ENCODE data around the gene INCA1.

DNA sequence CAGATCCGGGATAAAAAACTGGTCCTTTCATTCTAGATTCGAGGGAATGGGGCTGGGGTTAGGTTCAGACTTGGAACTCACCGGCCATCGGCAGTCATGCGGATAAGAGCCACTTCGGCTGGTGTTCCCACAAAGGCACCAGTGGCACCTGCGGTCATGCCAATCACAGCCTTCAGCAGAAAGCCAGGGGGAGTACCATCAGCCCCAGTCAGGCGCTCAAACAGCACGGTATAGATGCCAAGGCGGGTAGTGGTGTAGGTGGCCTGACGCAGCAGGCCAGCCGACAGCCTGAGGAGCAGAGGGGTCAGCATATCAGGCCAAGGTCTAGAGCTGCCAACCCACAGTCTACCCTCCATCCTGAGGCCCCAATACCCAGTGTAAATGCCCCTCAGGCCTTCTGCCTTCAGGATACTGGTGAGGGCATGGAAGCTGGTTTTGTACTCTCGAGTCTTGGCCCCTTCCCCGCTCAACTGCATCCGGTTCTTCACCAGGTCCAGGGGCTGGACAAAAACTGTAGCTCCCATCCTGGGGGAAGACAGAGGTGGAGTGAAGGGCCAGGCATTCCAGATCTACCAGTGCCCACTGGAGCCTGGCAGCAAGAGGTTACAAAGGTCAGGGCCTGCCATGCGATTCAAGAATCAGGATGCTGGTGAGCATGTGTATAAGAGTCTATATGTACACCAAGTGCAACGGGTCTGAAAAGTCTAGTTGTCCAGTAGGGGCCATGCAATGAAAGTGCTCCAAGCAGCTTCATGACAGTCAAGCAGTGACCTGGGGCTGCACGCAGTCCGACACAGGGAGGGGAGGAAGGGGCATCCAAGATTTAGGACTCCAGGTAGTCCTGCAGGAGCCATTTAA, 58.4 kb downstream of the INCA1 start:
- TF ChIP-seq EZH2 (IDR thresholded peaks at IDR 0.05; ENCODE audit: borderline replicate concordance, insufficient read depth, low read length, poor library complexity, severe bottlenecking) (no peak), CTCF (IDR thresholded peaks at IDR 0.05; ENCODE audit: poor library complexity, severe bottlenecking) (no peak), RAD21 (conservative IDR thresholded peaks at IDR 0.05) (no peak), MXI1 (conservative IDR thresholded peaks at IDR 0.05; ENCODE audit: poor library complexity, severe bottlenecking) (no peak), POLR2AphosphoS5 (IDR thresholded peaks at IDR 0.05) (no peak), EP300 (conservative IDR thresholded peaks at IDR 0.05; ENCODE audit: poor library complexity, severe bottlenecking) (no peak), SMC3 (conservative IDR thresholded peaks at IDR 0.05; ENCODE audit: poor library complexity) (no peak), REST (IDR thresholded peaks at IDR 0.05; ENCODE audit: borderline replicate concordance) (no peak)

All from neural cell (in vitro differentiated cells).